Inflammatory macrophage treated with lipopolysaccharide for 1 hour (primary cell): ENCODE data around the gene RAD1.

Experiments
- DNase-seq, 2 donors: peaks; one replicate each; pipeline ENCODE4 v3.0.0-alpha.2; 2020 to 2022

The RAD1 gene

DNA sequence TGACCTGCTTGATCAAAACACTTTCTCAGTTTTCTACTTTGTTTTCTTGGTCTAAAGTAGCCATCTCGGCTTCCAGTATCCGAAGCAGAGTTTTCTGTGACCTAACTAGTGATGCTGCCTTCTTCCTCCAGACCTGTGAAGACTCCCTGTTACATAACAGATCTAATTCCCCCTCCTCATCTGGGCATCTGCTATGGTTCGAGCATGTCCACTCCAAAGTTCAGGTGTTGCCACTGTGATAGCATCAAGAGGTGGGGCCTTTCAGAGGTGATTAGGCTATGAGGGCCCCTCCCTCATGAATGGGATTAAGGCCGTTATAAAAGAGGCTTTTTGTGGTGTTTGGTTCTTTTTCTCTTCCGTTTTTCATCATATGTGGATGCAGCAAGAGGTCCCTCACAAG lies 56.1 kb downstream of the RAD1 start:
- DNase-seq = no peak

DNA sequence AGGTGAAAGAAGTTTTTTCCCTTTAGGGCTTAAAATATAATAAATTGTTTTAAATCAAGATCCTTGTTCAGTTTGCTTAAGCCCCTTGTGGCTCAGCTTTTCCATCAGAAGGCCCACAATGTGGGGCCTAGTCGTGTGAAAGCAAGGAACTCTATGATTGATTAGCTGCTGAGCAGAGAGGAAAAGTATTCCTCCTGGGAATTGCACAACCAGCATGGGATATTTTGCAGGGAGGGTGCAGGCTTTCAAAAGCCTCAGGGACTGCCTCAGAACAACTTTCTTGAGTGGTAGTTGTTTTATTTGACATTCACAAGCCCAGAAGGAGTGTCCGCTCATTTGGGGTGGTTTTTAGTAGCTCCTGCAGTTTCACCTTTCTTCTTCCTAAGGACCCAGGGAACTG lies 56.5 kb downstream of the RAD1 start:
- no peak for DNase-seq

DNA sequence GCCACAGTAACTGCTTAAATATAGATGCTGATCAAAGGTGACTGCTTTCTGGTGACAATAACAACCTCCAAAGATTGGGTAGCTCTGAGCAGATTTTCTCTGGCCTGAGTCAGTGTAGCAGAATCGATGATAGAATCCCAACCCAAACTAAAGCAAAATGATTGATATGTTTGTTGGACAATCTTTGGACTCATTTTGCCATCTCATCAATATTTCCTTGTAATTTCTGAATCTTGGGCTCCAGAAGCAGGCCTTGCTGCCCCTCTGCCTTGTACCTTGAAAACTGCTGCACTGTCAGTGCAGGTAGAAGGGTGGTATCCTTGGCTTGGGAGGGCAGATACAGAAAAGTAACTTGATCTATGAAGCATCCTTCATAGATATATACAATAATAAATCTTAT lies 57.4 kb downstream of the RAD1 start:
- DNase-seq = no peak

- no peak for DNase-seq
These were observed 58.1 kb downstream of the RAD1 start for GRCh38 chr5:34857161-34857560.
